Measurements from ENCODE around the gene RAB40B. TPM values are rescaled to one million over a fixed set of nuclear protein-coding genes. Genes with fewer than 3 reads are reported as not detected.

RAB40B gene
- total and polyA plus RNA-seq, 2 of the 13 experiments (the other 11 are each of a cell fraction or from before 2014, with no cell fraction given): 6.2 to 6.5 TPM

DNA sequence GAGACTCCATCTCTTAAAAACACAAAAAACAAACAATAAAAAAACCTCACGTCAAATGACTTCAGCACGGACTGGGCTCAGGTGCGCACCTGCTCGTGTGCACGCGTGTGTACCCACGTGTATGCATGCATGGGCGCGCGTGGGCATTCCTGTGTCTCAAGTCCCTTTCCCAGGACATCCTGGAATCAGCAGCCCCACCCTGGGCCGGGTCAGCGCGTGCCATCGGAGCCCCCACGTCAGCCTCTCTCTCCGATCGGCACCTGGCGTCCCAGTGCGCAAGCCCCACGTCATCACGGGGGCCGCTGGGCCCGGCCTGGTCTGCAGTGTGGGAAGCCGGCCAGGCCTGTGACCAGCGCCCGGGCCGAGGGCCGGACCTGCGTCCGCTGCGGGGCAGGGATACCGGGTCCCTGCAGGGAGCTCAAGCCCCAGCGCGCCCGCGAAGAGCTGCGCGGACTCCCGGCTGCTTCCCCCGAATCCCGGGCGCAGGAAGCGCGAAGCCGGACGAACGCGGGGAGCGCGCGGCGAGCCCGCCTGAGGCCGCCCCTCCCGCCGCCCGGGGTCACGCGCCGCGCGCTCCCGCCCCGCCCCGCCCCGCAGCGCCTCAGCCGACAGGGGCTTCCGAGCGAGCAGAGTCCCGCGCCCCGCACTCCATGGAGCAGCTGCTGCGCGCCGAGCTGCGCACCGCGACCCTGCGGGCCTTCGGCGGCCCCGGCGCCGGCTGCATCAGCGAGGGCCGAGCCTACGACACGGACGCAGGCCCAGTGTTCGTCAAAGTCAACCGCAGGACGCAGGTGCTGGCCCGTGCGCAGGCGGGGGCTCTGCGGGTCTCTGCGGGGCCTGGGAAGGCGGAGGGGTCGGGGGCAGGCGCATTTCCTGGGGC, 36.7 kb upstream of the RAB40B start, which contains the start of gene FN3K (continued):
- TF ChIP-seq, protein P1, sequence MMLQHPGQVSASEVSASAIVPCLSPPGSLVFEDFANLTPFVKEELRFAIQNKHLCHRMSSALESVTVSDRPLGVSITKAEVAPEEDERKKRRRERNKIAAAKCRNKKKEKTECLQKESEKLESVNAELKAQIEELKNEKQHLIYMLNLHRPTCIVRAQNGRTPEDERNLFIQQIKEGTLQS (CRISPR knock-in tag; IDR thresholded peaks at IDR 0.05): peak; percentile 36; the same call in 1 of the 2 replicates
- no peak for TF ChIP-seq SMAD3 (CRISPR knock-in tag; IDR thresholded peaks at IDR 0.05)
- TF ChIP-seq POGZ (CRISPR knock-in tag; IDR thresholded peaks at IDR 0.05): peak; percentile 12
- no peak for TF ChIP-seq ZZZ3 (CRISPR knock-in tag; IDR thresholded peaks at IDR 0.05; ENCODE audit: borderline replicate concordance)
- no peak; the same call in 1 of the 2 replicates for TF ChIP-seq HBP1 (CRISPR knock-in tag; IDR thresholded peaks at IDR 0.05; ENCODE audit: low read depth)
- TF ChIP-seq ZKSCAN1 (IDR thresholded peaks at IDR 0.05; ENCODE audit: low read length): no peak
- TF ChIP-seq NRL (CRISPR knock-in tag; IDR thresholded peaks at IDR 0.05; ENCODE audit: borderline replicate concordance): no peak
- 0 out of 2 replicates have a peak, but pooled peaks have one; percentile 22 for TF ChIP-seq ZBTB1 (CRISPR knock-in tag; IDR thresholded peaks at IDR 0.05; ENCODE audit: borderline replicate concordance)
- TF ChIP-seq LCORL (IDR thresholded peaks at IDR 0.05): no peak
- no peak for TF ChIP-seq LCORL (CRISPR knock-in tag; IDR thresholded peaks at IDR 0.05)
- no peak for TF ChIP-seq HIVEP1 (CRISPR knock-in tag; IDR thresholded peaks at IDR 0.05)
- no peak for TF ChIP-seq ZSCAN30 (CRISPR knock-in tag; IDR thresholded peaks at IDR 0.05)
- TF ChIP-seq, protein P2, sequence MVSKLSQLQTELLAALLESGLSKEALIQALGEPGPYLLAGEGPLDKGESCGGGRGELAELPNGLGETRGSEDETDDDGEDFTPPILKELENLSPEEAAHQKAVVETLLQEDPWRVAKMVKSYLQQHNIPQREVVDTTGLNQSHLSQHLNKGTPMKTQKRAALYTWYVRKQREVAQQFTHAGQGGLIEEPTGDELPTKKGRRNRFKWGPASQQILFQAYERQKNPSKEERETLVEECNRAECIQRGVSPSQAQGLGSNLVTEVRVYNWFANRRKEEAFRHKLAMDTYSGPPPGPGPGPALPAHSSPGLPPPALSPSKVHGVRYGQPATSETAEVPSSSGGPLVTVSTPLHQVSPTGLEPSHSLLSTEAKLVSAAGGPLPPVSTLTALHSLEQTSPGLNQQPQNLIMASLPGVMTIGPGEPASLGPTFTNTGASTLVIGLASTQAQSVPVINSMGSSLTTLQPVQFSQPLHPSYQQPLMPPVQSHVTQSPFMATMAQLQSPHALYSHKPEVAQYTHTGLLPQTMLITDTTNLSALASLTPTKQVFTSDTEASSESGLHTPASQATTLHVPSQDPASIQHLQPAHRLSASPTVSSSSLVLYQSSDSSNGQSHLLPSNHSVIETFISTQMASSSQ (IDR thresholded peaks at IDR 0.05; ENCODE audit: low read depth): no peak
- TF ChIP-seq, protein P2 (CRISPR knock-in tag; IDR thresholded peaks at IDR 0.05; ENCODE audit: borderline replicate concordance): no peak
- no peak for TF ChIP-seq CREBL2 (CRISPR knock-in tag; IDR thresholded peaks at IDR 0.05; ENCODE audit: borderline replicate concordance)
- no peak for TF ChIP-seq DMTF1 (CRISPR knock-in tag; IDR thresholded peaks at IDR 0.05)
- TF ChIP-seq ZNF547 (CRISPR knock-in tag; IDR thresholded peaks at IDR 0.05): peak; percentile 84
- no peak for TF ChIP-seq ATF7 (IDR thresholded peaks at IDR 0.05)
- TF ChIP-seq ATF7 (CRISPR knock-in tag; IDR thresholded peaks at IDR 0.05): 0 out of 2 replicates have a peak, but pooled peaks have one; percentile 45
- peak; percentile 80 for TF ChIP-seq HNRNPLL (IDR thresholded peaks at IDR 0.05; ENCODE audit: low read depth, low read length, poor library complexity, severe bottlenecking)
- 0 out of 2 replicates have a peak, but pooled peaks have one; percentile 33 for TF ChIP-seq ZBTB7A (CRISPR knock-in tag; IDR thresholded peaks at IDR 0.05)
- no peak for TF ChIP-seq ZNF749 (CRISPR knock-in tag; IDR thresholded peaks at IDR 0.05; ENCODE audit: borderline replicate concordance)
